PC-9 (cell line): Measurements from ENCODE around the gene CDYL2. TPM values are rescaled to one million over a fixed set of nuclear protein-coding genes. Genes with fewer than 3 reads are reported as not detected.

Experiments used
- BruUV-seq: library from RNA; stranded (reverse); fragments of 400-500 nt; replicated peaks from 2 replicates; lab custom pipeline; 2021; lab: Mats Ljungman, UMichigan
- CTCF ChIA-PET: fragments of 300-600 bp; sonication (Branson Sonifier 250); formaldehyde crosslinking; loops from one replicate; lab custom pipeline; 2022; ENCODE audit warnings: antibody characterized with exemption; lab: Charles Lee
- POLR2A ChIA-PET: fragments of 300-600 bp; sonication (Branson Sonifier 250); formaldehyde crosslinking; loops from one replicate; lab custom pipeline; 2022; ENCODE audit warnings: antibody characterized with exemption; ENCODE audit not compliant: unreplicated experiment; lab: Charles Lee
- DNase-seq, 2 experiments: peaks; one replicate each; pipeline versions ENCODE4 v3.0.0 to v3.0.0-alpha.2; 2015 to 2022; ENCODE audit warnings: mixed read lengths in 1 of 2
- H2AFZ ChIP-seq: fragments of 200-600 bp; sonication (generic); 2 replicates; pipeline ENCODE4 v1.8.1; 2017; ENCODE audit warnings: antibody characterized with exemption
- H3F3A ChIP-seq: fragments of 200-600 bp; sonication (generic); 2 replicates; pipeline ENCODE4 v1.8.1; 2017; ENCODE audit warnings: antibody characterized with exemption, mild to moderate bottlenecking, low read depth; ENCODE audit not compliant: insufficient read depth
- H3K27ac ChIP-seq: fragments of 200-600 bp; sonication (generic); 2 replicates; pipeline ENCODE4 v1.6.1; 2016; ENCODE audit warnings: mixed run types
- H3K27me3 ChIP-seq: fragments of 200-600 bp; sonication (generic); 2 replicates; pipeline ENCODE4 v1.6.1; 2016; ENCODE audit warnings: low read depth, mixed run types; ENCODE audit not compliant: insufficient read depth
- H3K36me3 ChIP-seq: fragments of 200-600 bp; sonication (generic); 2 replicates; pipeline ENCODE4 v1.6.1; 2016; ENCODE audit warnings: low read depth, mixed run types
- H3K4me1 ChIP-seq: fragments of 200-600 bp; sonication (generic); replicated peaks from 2 replicates; pipeline ENCODE4 v1.6.1; 2016; ENCODE audit warnings: mixed run types; ENCODE audit not compliant: insufficient read depth
- H3K4me2 ChIP-seq: fragments of 200-600 bp; sonication (generic); 2 replicates; pipeline ENCODE4 v1.6.1; 2017; ENCODE audit warnings: mixed run types
- H3K4me3 ChIP-seq: fragments of 200-600 bp; sonication (generic); 2 replicates; pipeline ENCODE4 v1.6.1; 2016; ENCODE audit warnings: mixed run types
- H3K79me2 ChIP-seq: fragments of 200-600 bp; sonication (generic); 2 replicates; pipeline ENCODE4 v1.6.1; 2017; ENCODE audit warnings: low read depth, mixed run types
- H3K9me2 ChIP-seq: fragments of 200-600 bp; sonication (generic); 2 replicates; pipeline ENCODE4 v1.8.1; 2017; ENCODE audit warnings: mild to moderate bottlenecking; ENCODE audit not compliant: insufficient read depth
- H3K9me3 ChIP-seq: fragments of 200-600 bp; sonication (generic); 2 replicates; pipeline ENCODE4 v1.8.1; 2016; ENCODE audit warnings: low read depth; ENCODE audit not compliant: insufficient read depth
- H4K20me1 ChIP-seq: fragments of 200-600 bp; sonication (generic); 2 replicates; pipeline ENCODE4 v1.8.1; 2017; ENCODE audit not compliant: insufficient read depth
- EZH2 ChIP-seq: fragments of 200-600 bp; sonication (generic); IDR thresholded peaks from 2 replicates; pipeline ENCODE4 v1.8.0; 2017; ENCODE audit warnings: antibody characterized with exemption, low read depth
- intact Hi-C: fragments of 100-400 bp; cut with micrococcal nuclease; formaldehyde crosslinking; loops from one replicate; pipeline ENCODE4 v1.10.0; 2022; ENCODE audit not compliant: unreplicated experiment
- total RNA-seq: library from RNA; stranded (reverse); gene quantifications from 2 replicates; pipeline ENCODE4 v1.2.3, GENCODE V29; 2021
- TF ChIP-seq, protein P1 (sequence below): fragments of 200-600 bp; sonication (generic); conservative IDR thresholded peaks from 2 replicates; pipeline ENCODE4 v1.6.1; 2017; ENCODE audit warnings: mixed run types, antibody characterized with exemption, mild to moderate bottlenecking, moderate library complexity

Gene CDYL2
- total RNA-seq, 1 experiment from 2014 or later = 3.3 TPM

DNA sequence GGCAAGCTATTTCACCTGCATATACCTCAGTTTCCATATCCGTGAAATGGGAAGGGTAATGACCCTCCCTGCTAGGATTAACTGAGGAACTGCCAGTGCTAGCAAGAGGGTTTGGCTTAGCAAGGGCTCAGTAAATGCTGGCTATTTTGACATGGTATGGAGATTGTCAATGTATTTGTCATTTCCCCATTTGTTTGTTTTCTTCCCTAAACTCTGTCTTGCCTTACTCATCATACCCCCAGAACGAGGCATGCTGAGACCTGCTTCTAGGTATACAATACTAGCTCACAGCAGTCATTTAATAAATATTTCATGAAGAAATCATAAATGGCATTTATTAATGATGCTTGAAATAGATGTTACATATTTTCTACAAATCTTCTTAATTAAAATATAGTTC is 139.6 kb downstream of the CDYL2 start:
- no peak for TF ChIP-seq EZH2
- TF ChIP-seq, protein P1, sequence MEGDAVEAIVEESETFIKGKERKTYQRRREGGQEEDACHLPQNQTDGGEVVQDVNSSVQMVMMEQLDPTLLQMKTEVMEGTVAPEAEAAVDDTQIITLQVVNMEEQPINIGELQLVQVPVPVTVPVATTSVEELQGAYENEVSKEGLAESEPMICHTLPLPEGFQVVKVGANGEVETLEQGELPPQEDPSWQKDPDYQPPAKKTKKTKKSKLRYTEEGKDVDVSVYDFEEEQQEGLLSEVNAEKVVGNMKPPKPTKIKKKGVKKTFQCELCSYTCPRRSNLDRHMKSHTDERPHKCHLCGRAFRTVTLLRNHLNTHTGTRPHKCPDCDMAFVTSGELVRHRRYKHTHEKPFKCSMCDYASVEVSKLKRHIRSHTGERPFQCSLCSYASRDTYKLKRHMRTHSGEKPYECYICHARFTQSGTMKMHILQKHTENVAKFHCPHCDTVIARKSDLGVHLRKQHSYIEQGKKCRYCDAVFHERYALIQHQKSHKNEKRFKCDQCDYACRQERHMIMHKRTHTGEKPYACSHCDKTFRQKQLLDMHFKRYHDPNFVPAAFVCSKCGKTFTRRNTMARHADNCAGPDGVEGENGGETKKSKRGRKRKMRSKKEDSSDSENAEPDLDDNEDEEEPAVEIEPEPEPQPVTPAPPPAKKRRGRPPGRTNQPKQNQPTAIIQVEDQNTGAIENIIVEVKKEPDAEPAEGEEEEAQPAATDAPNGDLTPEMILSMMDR = no peak
- Histone ChIP-seq H3F3A (no peaks in the 10 kb centered on the region), H3K9me3 (no peaks in the 10 kb centered on the region), H3K9me2 (no peaks in the 10 kb centered on the region), H3K36me3 (no peaks in the 10 kb centered on the region), H4K20me1 (no peaks in the 10 kb centered on the region), H3K27me3 (peaks cover 47% of the 10 kb centered on the region), H3K4me1 (no peaks in the 10 kb centered on the region), H3K79me2 (no peaks in the 10 kb centered on the region), H3K27ac (no peak overlapping the region), H3K4me2 (no peak overlapping the region), H2AFZ (no peak overlapping the region), H3K4me3 (no peak overlapping the region)
- POLR2A ChIA-PET = no interaction called here
- intact Hi-C loops = no loop called here
- no peak for DNase-seq
- CTCF ChIA-PET = no interaction called here
- no TSS peak for BruUV-seq

DNA sequence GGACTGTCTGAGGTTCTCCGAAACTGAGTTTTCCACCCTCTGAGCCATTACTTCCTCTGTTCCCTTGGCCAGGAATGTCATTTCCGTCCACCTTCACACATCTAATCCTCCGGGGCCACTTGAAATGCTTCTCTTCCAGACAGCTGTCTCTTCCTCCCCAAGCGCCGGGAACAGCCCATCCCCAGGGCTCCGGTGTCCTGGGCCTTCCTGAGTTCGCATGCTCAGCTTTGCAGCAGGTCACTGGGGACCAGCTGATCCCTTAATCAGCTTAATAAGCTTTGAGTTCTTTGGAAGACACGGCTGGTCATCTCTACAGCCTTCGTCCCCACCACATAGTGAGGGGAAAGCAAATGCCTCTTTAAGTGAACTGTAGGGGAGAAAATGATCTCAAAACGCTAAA is 140.2 kb downstream of the CDYL2 start:
- H3K27ac ChIP-seq = no peak overlapping the region
- H3F3A ChIP-seq = no peaks in the 10 kb centered on the region
- H3K9me2 ChIP-seq = no peaks in the 10 kb centered on the region
- DNase-seq = no peak
- no peaks in the 10 kb centered on the region for H3K79me2 ChIP-seq
- no peaks in the 10 kb centered on the region for H4K20me1 ChIP-seq
- no peak overlapping the region for H2AFZ ChIP-seq
- TF ChIP-seq, protein P1 = no peak
- TF ChIP-seq EZH2 = no peak
- CTCF ChIA-PET = no interaction called here
- intact Hi-C loops = no loop called here
- H3K4me2 ChIP-seq = no peak overlapping the region
- POLR2A ChIA-PET = no interaction called here
- no peaks in the 10 kb centered on the region for H3K4me1 ChIP-seq
- BruUV-seq = no TSS peak
- no peaks in the 10 kb centered on the region for H3K9me3 ChIP-seq
- H3K36me3 ChIP-seq = no peaks in the 10 kb centered on the region
- no peak overlapping the region for H3K4me3 ChIP-seq
- peaks cover 42% of the 10 kb centered on the region for H3K27me3 ChIP-seq

DNA sequence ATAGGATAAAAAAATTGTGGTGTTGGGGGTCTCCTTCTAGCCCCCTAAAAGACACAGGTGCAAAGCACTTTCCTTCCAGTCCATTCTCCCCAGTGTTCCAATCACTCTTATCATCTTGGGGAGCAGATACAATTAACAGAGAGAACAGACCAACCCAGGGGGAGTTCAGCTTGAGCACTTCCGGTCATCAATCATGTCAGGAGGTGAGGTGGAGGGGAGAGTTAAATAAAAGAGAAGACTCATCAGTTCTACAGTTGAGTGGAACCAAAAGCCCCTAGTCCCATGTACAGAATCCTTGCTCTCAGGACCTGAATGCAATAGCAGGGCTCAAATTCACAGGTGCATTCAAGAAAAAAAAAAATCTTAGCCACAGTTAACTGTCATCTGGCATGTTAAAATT is 141.3 kb downstream of the CDYL2 start:
- DNase-seq = no peak
- Histone ChIP-seq H3K9me2 (no peaks in the 10 kb centered on the region), H3K9me3 (no peaks in the 10 kb centered on the region), H3F3A (no peaks in the 10 kb centered on the region), H3K79me2 (no peaks in the 10 kb centered on the region), H3K27ac (no peak overlapping the region), H4K20me1 (no peaks in the 10 kb centered on the region), H3K27me3 (peaks cover 37% of the 10 kb centered on the region), H3K4me3 (no peak overlapping the region), H3K36me3 (no peaks in the 10 kb centered on the region), H3K4me2 (no peak overlapping the region), H3K4me1 (no peaks in the 10 kb centered on the region), H2AFZ (no peak overlapping the region)
- ChIA-PET CTCF (no interaction called here), POLR2A (no interaction called here)
- TF ChIP-seq, protein P1 = no peak
- no peak for TF ChIP-seq EZH2
- BruUV-seq = no TSS peak
- intact Hi-C loops = no loop called here
